GM13977 (cell line): ENCODE data around the gene KLHDC9.

Source experiments
- DNase-seq: peaks from one replicate; pipeline ENCODE4 v3.0.0; 2012; ENCODE audit warnings: low spot score
- CTCF ChIP-seq: IDR thresholded peaks from 2 replicates; pipeline ENCODE4 v1.5.1; 2012; ENCODE audit warnings: mild to moderate bottlenecking, control low read depth; ENCODE audit not compliant: insufficient read depth; ENCODE audit errors: extremely low read depth, missing control alignments
- in situ Hi-C: fragments of 300-500 bp; cut with MboI; formaldehyde crosslinking; loops from one replicate; pipeline ENCODE4 v1.12.0; 2022; ENCODE audit warnings: low sequenced_read_pairs, low pct_unique_long_range_greater_than_20kb, mixed read lengths, inconsistent platforms; ENCODE audit not compliant: unreplicated experiment

Gene KLHDC9

GRCh38 chr1:161082996-161083747 is 15.0 kb upstream of the KLHDC9 start:
- in situ Hi-C loops, result no loop called here
- no peak for DNase-seq
- TF ChIP-seq CTCF, result no peak

DNA sequence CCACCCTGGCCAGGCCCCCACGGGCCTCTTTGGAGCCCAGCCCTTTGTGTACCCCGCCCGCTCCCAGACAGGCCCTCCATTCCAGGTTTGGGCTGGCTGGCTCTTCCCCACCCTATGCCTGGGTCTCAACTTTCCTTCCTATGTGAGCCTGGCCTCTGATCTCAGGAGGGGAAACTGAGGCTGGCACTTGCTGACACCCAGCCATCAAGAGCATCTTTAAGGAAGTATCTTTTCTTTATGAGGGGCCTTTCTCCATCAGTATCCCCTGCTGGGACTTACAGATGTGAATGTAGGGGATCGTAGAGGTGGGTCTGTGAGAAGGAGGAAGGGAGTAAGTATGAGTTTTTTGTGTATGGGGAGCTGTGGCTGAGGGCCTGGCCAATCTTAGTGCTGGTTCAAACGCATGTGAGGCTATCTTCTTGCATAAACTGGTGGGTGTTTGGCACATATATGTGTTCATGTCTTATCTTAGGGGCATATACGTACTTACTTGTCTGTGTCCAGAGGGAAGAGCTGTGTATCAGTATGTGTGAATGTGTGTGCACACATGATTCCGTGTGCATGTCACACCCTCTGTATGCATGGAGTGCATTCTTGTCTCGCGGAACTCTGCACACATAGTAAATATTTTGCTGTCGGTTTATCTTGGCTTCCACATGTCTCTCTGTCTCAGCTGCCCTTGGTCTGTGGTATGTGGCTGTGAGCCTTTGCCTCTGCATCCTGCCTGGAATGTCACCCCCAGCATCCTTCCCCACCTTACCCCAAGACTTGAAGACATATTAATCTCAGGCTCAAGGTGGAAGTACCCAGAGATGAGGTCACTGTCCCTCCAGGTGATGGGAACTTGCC is 14.2 kb upstream of the KLHDC9 start:
- in situ Hi-C loops, result no loop called here
- TF ChIP-seq CTCF, result no peak
- DNase-seq, result no peak

GRCh38 chr1:161084597-161084988 is 13.6 kb upstream of the KLHDC9 start:
- TF ChIP-seq CTCF, result no peak
- in situ Hi-C loops, result no loop called here
- DNase-seq, result no peak

- in situ Hi-C loops, result no loop called here
Observed at GRCh38 chr1:161085165-161085564, 13.0 kb upstream of the KLHDC9 start.

GRCh38 chr1:161086457-161086856 is 11.7 kb upstream of the KLHDC9 start:
- TF ChIP-seq CTCF, result no peak
- in situ Hi-C loops, result no loop called here

More at GRCh38 chr1:161085165-161085564, 13.0 kb upstream of the KLHDC9 start:
- no peak for DNase-seq
- no peak for TF ChIP-seq CTCF

DNA sequence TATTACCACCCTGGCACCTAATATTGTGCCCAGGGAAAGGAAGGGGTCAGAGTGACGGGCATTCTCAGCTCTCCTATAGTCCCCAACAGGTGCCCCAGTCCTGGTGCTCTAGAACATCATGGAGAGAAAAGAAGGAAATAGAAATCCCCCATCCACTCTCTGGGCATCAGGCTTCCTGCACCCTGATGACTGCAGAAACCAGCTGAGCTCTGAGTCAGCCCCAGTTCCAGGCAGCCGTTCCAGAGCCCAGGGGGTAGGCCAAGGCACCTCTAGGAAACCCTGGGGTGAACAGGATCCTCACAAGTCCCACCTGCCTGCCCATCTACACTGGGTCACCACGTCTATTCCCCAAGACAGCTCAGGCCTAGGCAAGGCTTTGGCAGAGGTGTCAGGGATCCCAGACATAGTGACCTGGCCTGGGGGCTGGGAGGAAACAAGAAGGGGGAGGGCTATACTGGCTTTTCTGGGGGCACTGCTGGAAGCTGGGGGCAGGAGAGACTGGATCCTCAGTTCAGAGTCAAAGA is 9.5 kb upstream of the KLHDC9 start:
- in situ Hi-C loops, result no loop called here
- no peak for DNase-seq
- no peak for TF ChIP-seq CTCF

More at GRCh38 chr1:161086457-161086856, 11.7 kb upstream of the KLHDC9 start:
- no peak for DNase-seq
